Measurements from ENCODE around the gene NGFR.
A peak's percentile ranks its signal among the peaks of the same experiment; 100 is the strongest.

Gene NGFR

DNA sequence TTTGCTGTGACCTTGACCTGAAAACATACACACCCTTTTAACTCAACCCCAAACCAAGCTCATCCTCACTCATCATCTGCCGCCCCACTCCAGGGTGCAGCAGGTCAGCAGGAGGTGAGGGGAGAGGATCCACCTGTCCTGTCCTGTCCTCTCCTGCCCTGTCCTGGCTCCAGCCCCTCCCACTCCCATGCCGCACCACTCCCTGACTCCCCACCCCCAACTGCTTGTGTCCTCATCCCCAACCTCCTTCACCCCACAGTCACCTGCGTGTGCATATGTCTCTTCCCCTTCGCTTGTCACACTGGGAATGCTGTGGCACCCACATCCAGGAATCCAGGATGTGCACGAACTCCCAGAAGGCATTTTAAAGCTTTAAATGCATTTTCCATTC is 15.6 kb downstream of the NGFR start:
- peak overlapping the region; percentile 74 to 91 (median 80) for H3K27ac Mint-ChIP-seq
- H3K4me1 Mint-ChIP-seq, result peaks cover 45% of the 10 kb centered on the region
- no peaks in the 10 kb centered on the region for H3K36me3 Mint-ChIP-seq (ENCODE audit: low read depth)
- no peak overlapping the region for H3K4me3 Mint-ChIP-seq
- TF ChIP-seq, protein P1, sequence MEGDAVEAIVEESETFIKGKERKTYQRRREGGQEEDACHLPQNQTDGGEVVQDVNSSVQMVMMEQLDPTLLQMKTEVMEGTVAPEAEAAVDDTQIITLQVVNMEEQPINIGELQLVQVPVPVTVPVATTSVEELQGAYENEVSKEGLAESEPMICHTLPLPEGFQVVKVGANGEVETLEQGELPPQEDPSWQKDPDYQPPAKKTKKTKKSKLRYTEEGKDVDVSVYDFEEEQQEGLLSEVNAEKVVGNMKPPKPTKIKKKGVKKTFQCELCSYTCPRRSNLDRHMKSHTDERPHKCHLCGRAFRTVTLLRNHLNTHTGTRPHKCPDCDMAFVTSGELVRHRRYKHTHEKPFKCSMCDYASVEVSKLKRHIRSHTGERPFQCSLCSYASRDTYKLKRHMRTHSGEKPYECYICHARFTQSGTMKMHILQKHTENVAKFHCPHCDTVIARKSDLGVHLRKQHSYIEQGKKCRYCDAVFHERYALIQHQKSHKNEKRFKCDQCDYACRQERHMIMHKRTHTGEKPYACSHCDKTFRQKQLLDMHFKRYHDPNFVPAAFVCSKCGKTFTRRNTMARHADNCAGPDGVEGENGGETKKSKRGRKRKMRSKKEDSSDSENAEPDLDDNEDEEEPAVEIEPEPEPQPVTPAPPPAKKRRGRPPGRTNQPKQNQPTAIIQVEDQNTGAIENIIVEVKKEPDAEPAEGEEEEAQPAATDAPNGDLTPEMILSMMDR (IDR thresholded peaks at IDR 0.05; ENCODE audit: unreplicated experiment in 3 of 3), result no peak
- no peaks in the 10 kb centered on the region for H3K9me3 Mint-ChIP-seq
- H3K27me3 Mint-ChIP-seq (ENCODE audit: low read depth), result no peaks in the 10 kb centered on the region

DNA sequence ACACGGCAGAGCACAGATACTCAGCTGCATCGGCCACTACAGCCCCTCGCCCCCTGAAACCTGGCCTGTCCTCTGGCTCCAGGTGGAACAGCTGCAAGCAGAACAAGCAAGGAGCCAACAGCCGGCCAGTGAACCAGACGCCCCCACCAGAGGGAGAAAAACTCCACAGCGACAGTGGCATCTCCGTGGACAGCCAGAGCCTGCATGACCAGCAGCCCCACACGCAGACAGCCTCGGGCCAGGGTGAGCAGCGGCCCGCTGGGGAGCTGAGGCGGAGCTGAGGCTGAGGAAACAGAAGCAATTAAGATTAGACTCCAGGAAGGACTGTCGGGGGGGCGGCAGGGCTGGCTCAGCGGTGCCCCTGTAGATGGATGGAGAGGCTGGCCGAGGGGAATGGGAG is 16.7 kb downstream of the NGFR start:
- Mint-ChIP-seq H3K4me1 (peaks cover 53% of the 10 kb centered on the region), H3K27me3 (ENCODE audit: low read depth) (no peaks in the 10 kb centered on the region), H3K4me3 (no peak overlapping the region), H3K27ac (peak overlapping the region; percentile 74 to 91 (median 80)), H3K36me3 (ENCODE audit: low read depth) (no peaks in the 10 kb centered on the region), H3K9me3 (no peaks in the 10 kb centered on the region)
- TF ChIP-seq, protein P1 (IDR thresholded peaks at IDR 0.05; ENCODE audit: unreplicated experiment in 3 of 3), result no peak

DNA sequence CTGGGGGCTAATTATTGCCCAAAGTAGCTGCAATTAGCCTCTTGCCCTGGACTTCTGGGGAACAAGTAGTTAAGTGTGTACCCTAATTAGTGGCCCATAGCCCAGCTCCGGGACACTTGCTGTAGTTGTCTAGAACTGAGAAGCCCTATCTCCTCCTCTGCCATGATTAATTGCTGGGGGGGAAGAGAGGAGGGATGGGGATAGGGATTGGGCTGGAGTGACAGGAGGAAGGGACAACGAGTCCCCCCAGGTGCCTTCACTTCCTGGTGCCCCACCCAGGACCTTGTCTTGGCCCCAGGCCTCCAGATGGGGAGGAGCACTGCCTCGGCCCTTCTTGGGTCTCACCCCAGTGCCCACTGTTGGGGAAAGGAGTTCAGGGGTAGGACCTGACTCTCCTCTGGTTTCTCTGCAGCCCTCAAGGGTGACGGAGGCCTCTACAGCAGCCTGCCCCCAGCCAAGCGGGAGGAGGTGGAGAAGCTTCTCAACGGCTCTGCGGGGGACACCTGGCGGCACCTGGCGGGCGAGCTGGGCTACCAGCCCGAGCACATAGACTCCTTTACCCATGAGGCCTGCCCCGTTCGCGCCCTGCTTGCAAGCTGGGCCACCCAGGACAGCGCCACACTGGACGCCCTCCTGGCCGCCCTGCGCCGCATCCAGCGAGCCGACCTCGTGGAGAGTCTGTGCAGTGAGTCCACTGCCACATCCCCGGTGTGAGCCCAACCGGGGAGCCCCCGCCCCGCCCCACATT is 17.4 kb downstream of the NGFR start:
- TF ChIP-seq, protein P1 (IDR thresholded peaks at IDR 0.05; ENCODE audit: unreplicated experiment in 3 of 3), result no peak
- H3K36me3 Mint-ChIP-seq (ENCODE audit: low read depth), result no peaks in the 10 kb centered on the region
- H3K4me3 Mint-ChIP-seq, result no peak overlapping the region
- H3K27ac Mint-ChIP-seq, result peak overlapping the region in 1 of 3 experiments; percentile 91
- no peaks in the 10 kb centered on the region for H3K9me3 Mint-ChIP-seq
- no peaks in the 10 kb centered on the region for H3K27me3 Mint-ChIP-seq (ENCODE audit: low read depth)
- H3K4me1 Mint-ChIP-seq, result peaks cover 51% of the 10 kb centered on the region

DNA sequence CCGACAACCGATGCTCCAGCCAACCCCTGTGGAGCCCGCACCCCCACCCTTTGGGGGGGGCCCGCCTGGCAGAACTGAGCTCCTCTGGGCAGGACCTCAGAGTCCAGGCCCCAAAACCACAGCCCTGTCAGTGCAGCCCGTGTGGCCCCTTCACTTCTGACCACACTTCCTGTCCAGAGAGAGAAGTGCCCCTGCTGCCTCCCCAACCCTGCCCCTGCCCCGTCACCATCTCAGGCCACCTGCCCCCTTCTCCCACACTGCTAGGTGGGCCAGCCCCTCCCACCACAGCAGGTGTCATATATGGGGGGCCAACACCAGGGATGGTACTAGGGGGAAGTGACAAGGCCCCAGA is 17.9 kb downstream of the NGFR start:
- Mint-ChIP-seq H3K9me3 (no peaks in the 10 kb centered on the region), H3K4me3 (no peak overlapping the region), H3K27ac (peak overlapping the region in 1 of 3 experiments; percentile 100), H3K27me3 (ENCODE audit: low read depth) (no peaks in the 10 kb centered on the region), H3K36me3 (ENCODE audit: low read depth) (no peaks in the 10 kb centered on the region), H3K4me1 (peaks cover 51% of the 10 kb centered on the region)
- TF ChIP-seq, protein P1 (IDR thresholded peaks at IDR 0.05; ENCODE audit: unreplicated experiment in 3 of 3), result no peak

DNA sequence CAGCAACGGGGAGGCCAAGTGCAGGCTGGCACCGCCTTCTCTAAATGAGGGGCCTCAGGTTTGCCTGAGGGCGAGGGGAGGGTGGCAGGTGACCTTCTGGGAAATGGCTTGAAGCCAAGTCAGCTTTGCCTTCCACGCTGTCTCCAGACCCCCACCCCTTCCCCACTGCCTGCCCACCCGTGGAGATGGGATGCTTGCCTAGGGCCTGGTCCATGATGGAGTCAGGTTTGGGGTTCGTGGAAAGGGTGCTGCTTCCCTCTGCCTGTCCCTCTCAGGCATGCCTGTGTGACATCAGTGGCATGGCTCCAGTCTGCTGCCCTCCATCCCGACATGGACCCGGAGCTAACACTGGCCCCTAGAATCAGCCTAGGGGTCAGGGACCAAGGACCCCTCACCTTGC is 18.5 kb downstream of the NGFR start:
- Mint-ChIP-seq H3K27me3 (ENCODE audit: low read depth) (no peaks in the 10 kb centered on the region), H3K4me3 (peak overlapping the region in 1 of 3 experiments; percentile 71), H3K4me1 (peaks cover 55% of the 10 kb centered on the region), H3K9me3 (no peaks in the 10 kb centered on the region), H3K27ac (peak overlapping the region; percentile 97 to 100 (median 99)), H3K36me3 (ENCODE audit: low read depth) (no peaks in the 10 kb centered on the region)
- TF ChIP-seq, protein P1 (IDR thresholded peaks at IDR 0.05; ENCODE audit: unreplicated experiment in 3 of 3), result no peak

All from nephron (organoid).